Measurements from ENCODE around the gene WDTC1. TPM values are rescaled to one million over a fixed set of nuclear protein-coding genes. Genes with fewer than 3 reads are reported as not detected.

The WDTC1 gene
- total and polyA plus RNA-seq, 2 of the 13 experiments (the other 11 are each of a cell fraction or from before 2014, with no cell fraction given), result 5.5 TPM

GRCh38 chr1:27192039-27192529, 42.3 kb upstream of the WDTC1 start (continued):
- no peak for TF ChIP-seq GPN1 (CRISPR knock-in tag; IDR thresholded peaks at IDR 0.05; ENCODE audit: borderline replicate concordance)
- no peak for TF ChIP-seq TERF1 (CRISPR knock-in tag; IDR thresholded peaks at IDR 0.05)
- no peak for TF ChIP-seq DMAP1 (CRISPR knock-in tag; IDR thresholded peaks at IDR 0.05)
- no peak for TF ChIP-seq POLR2A (IDR thresholded peaks at IDR 0.05; ENCODE audit: insufficient read depth in 1 of 2, low read depth in 2 of 2, low read length in 2 of 2)
- no peak for TF ChIP-seq ZFP91 (CRISPR knock-in tag; IDR thresholded peaks at IDR 0.05; ENCODE audit: borderline replicate concordance)
- no peak for TF ChIP-seq DR1 (CRISPR knock-in tag; IDR thresholded peaks at IDR 0.05)
- TF ChIP-seq ZNF629 (CRISPR knock-in tag; conservative IDR thresholded peaks at IDR 0.05), result no peak
- no peak for TF ChIP-seq ZNF335 (CRISPR knock-in tag; IDR thresholded peaks at IDR 0.05)
- 0 out of 2 replicates have a peak, but pooled peaks have one; percentile 19 for TF ChIP-seq YEATS4 (CRISPR knock-in tag; IDR thresholded peaks at IDR 0.05; ENCODE audit: borderline replicate concordance)
- peak; percentile 77; the same call in 1 of the 2 replicates for TF ChIP-seq TFDP1 (CRISPR knock-in tag; IDR thresholded peaks at IDR 0.05; ENCODE audit: borderline replicate concordance)
- no peak for TF ChIP-seq TP53 (CRISPR knock-in tag; conservative IDR thresholded peaks at IDR 0.05)
- peak in 1 of 2 experiments; percentile 59; a peak in 2 of 4 replicates for TF ChIP-seq EP300 (IDR thresholded peaks at IDR 0.05; ENCODE audit: low read depth in 2 of 2, low read length in 2 of 2)
- TF ChIP-seq EP300 (CRISPR knock-in tag; IDR thresholded peaks at IDR 0.05; ENCODE audit: borderline replicate concordance), result no peak; the same call in 1 of the 2 replicates
- TF ChIP-seq MYPOP (CRISPR knock-in tag; IDR thresholded peaks at IDR 0.05), result peak; percentile 56; the same call in 1 of the 2 replicates
- no peak for TF ChIP-seq PAX8 (CRISPR knock-in tag; IDR thresholded peaks at IDR 0.05; ENCODE audit: borderline replicate concordance)
- no peak for TF ChIP-seq ZNF232 (CRISPR knock-in tag; IDR thresholded peaks at IDR 0.05; ENCODE audit: borderline replicate concordance)
- TF ChIP-seq ZNF326 (CRISPR knock-in tag; IDR thresholded peaks at IDR 0.05; ENCODE audit: borderline replicate concordance), result no peak
- no peak for TF ChIP-seq ZNF850 (CRISPR knock-in tag; conservative IDR thresholded peaks at IDR 0.05)
- no peak for TF ChIP-seq IRF9 (CRISPR knock-in tag; IDR thresholded peaks at IDR 0.05; ENCODE audit: borderline replicate concordance)
- TF ChIP-seq ZNF766 (CRISPR knock-in tag; IDR thresholded peaks at IDR 0.05; ENCODE audit: borderline replicate concordance), result no peak
- TF ChIP-seq CENPBD1 (CRISPR knock-in tag; IDR thresholded peaks at IDR 0.05; ENCODE audit: borderline replicate concordance, low read depth), result no peak
- TF ChIP-seq RBM22 (optimal IDR thresholded peaks at IDR 0.05; ENCODE audit: low read length), result no peak
